ENCODE data around the gene BORCS6.
A peak's percentile ranks its signal among the peaks of the same experiment; 100 is the strongest.
"Not testable (repeated sequence)": the region's sequence is repeated elsewhere in the genome, so short reads cannot be mapped to it uniquely, and the experiment has no call there.

BORCS6 gene

GRCh38 chr17:8220783-8221662 is 31.0 kb upstream of the BORCS6 start:
- DNase-seq, result peak; percentile 77 to 98 (median 94)
- intact Hi-C loops (cut with DNase I), result loop anchor here (10.0 kb wide), 1 partner anchor 74 kb away; the partner anchor contains the start of gene SLC25A35

GRCh38 chr17:8214000-8214399 is 24.0 kb upstream of the BORCS6 start:
- intact Hi-C loops (cut with DNase I); DNase-seq: not testable (repeated sequence)

- DNase-seq, result no peak
- intact Hi-C loops (cut with DNase I), result no loop called here
Measured at GRCh38 chr17:8212312-8213180, 22.6 kb upstream of the BORCS6 start.

GRCh38 chr17:8210761-8211458 is 20.9 kb upstream of the BORCS6 start:
- DNase-seq, result peak in 2 of 42 donors; percentile 10 to 20

GRCh38 chr17:8209907-8210760 is 20.2 kb upstream of the BORCS6 start, which contains the start of gene AURKB:
Gene AURKB, minus strand, starts transcription at chr17:8210575. Its CDS starts 351 bp downstream, at chr17:8210224.
- intact Hi-C loops (cut with DNase I), result no loop called here
- peak; percentile 89 to 98 (median 95) for DNase-seq

More at GRCh38 chr17:8210761-8211458, 20.9 kb upstream of the BORCS6 start:
- intact Hi-C loops (cut with DNase I), result no loop called here

- intact Hi-C loops (cut with DNase I), result no loop called here
- DNase-seq, result no peak
Measured at GRCh38 chr17:8206536-8206935, 16.6 kb upstream of the BORCS6 start.

GRCh38 chr17:8204761-8205555 is 15.0 kb upstream of the BORCS6 start:
- intact Hi-C loops (cut with DNase I), result no loop called here
- no peak for DNase-seq

GRCh38 chr17:8192070-8192815 is 2.3 kb upstream of the BORCS6 start:
- intact Hi-C loops (cut with DNase I), result no loop called here
- peak; percentile 70 to 99 (median 95) for DNase-seq

GRCh38 chr17:8190506-8190905 is 526 bp upstream of the BORCS6 start:
- intact Hi-C loops (cut with DNase I), result no loop called here
- no peak for DNase-seq

GRCh38 chr17:8189041-8189710 is 804 bp downstream of the BORCS6 start:
- DNase-seq, result peak in 6 of 42 donors; percentile 19 to 38 (median 28)
- intact Hi-C loops (cut with DNase I), result loop anchor here (10.0 kb wide), 1 partner anchor 64 kb away; the partner anchor contains the start of gene HES7

- intact Hi-C loops (cut with DNase I), result loop anchor here (10.0 kb wide), 1 partner anchor 64 kb away; the partner anchor contains the start of gene HES7
- DNase-seq, result peak in 6 of 42 donors; percentile 13 to 28 (median 25)
Measured at GRCh38 chr17:8188263-8188839, 1.6 kb downstream of the BORCS6 start.

- intact Hi-C loops (cut with DNase I), result loop anchor here (2.0 to 10.0 kb wide), 3 partner anchors 31 to 63 kb away; partner anchors contain the start of gene HES7
Measured at GRCh38 chr17:8187517-8188262, 2.3 kb downstream of the BORCS6 start.

GRCh38 chr17:8186787-8187516 is 3.0 kb downstream of the BORCS6 start:
- intact Hi-C loops (cut with DNase I), result loop anchor here (2.0 to 10.0 kb wide), 3 partner anchors 30 to 62 kb away; partner anchors contain the start of gene HES7
- peak; percentile 82 to 97 (median 93) for DNase-seq

More at GRCh38 chr17:8187517-8188262, 2.3 kb downstream of the BORCS6 start:
- peak; percentile 67 to 96 (median 89) for DNase-seq

GRCh38 chr17:8186446-8186786 is 3.6 kb downstream of the BORCS6 start:
- DNase-seq, result no peak
- intact Hi-C loops (cut with DNase I), result loop anchor here (2.0 to 10.0 kb wide), 3 partner anchors 30 to 62 kb away; partner anchors contain the start of gene HES7
